MCF 10A (cell line): ENCODE data around the gene CBX2. TPM values are rescaled to one million over a fixed set of nuclear protein-coding genes. Genes with fewer than 3 reads are reported as not detected.

Source experiments
- BruUV-seq: library from RNA; stranded (reverse); fragments of 400-500 nt; replicated peaks from 2 replicates; lab custom pipeline; 2021; lab: Mats Ljungman, UMichigan
- CTCF ChIA-PET: fragments of 300-600 bp; sonication (Branson Sonifier 250); formaldehyde crosslinking; extraction: SDS; loops from one replicate; lab custom pipeline; 2021; ENCODE audit warnings: antibody characterized with exemption, inconsistent platforms; lab: Yijun Ruan, JAX
- POLR2A ChIA-PET: fragments of 300-600, 350-650 bp; sonication (Branson Sonifier 250); formaldehyde crosslinking; extraction: SDS; loops from one replicate; lab custom pipeline; 2020; ENCODE audit warnings: antibody characterized with exemption, inconsistent platforms; lab: Yijun Ruan, JAX
- DNase-seq: peaks from one replicate; pipeline ENCODE4 v3.0.0-alpha.2; 2018; ENCODE audit not compliant: unreplicated experiment
- H3K27ac Mint-ChIP-seq: one replicate; pipeline ENCODE4 v1.8.0; 2022; ENCODE audit warnings: mild to moderate bottlenecking, low read depth, mixed read lengths; ENCODE audit not compliant: unreplicated experiment
- H3K27me3 Mint-ChIP-seq: one replicate; pipeline ENCODE4 v1.8.0; 2022; ENCODE audit warnings: mixed read lengths; ENCODE audit not compliant: insufficient read depth, unreplicated experiment
- H3K36me3 Mint-ChIP-seq: one replicate; pipeline ENCODE4 v1.8.0; 2022; ENCODE audit warnings: mild to moderate bottlenecking, moderate library complexity, mixed read lengths; ENCODE audit not compliant: insufficient read depth, unreplicated experiment
- H3K4me1 Mint-ChIP-seq: one replicate; pipeline ENCODE4 v1.8.0; 2022; ENCODE audit warnings: mixed read lengths; ENCODE audit not compliant: insufficient read depth, unreplicated experiment
- H3K4me3 Mint-ChIP-seq: one replicate; pipeline ENCODE4 v1.8.0; 2022; ENCODE audit warnings: mild to moderate bottlenecking, moderate library complexity, mixed read lengths; ENCODE audit not compliant: unreplicated experiment
- H3K9me3 Mint-ChIP-seq: one replicate; pipeline ENCODE4 v1.8.0; 2022; ENCODE audit warnings: mixed read lengths; ENCODE audit not compliant: unreplicated experiment
- CTCF ChIP-seq: fragments of 200-600 bp; IDR thresholded peaks from one replicate; pipeline ENCODE4 v1.8.0; 2022; ENCODE audit warnings: antibody characterized with exemption, mild to moderate bottlenecking; ENCODE audit not compliant: unreplicated experiment
- intact Hi-C: fragments of 100-400 bp; cut with micrococcal nuclease; formaldehyde crosslinking; loops from 2 replicates; pipeline ENCODE4 v1.14.1; 2022
- total RNA-seq: library from RNA; stranded (reverse); gene quantifications from 2 replicates; pipeline ENCODE4 v1.2.3, GENCODE V29; 2022

CBX2 gene
- total RNA-seq, 1 experiment from 2014 or later: 3.9 TPM

GRCh38 chr17:79806446-79806760 lies 28.5 kb downstream of the CBX2 start:
- Mint-ChIP-seq H3K36me3 (no peaks in the 10 kb centered on the region), H3K9me3 (no peaks in the 10 kb centered on the region), H3K4me3 (no peak overlapping the region), H3K27ac (no peak overlapping the region), H3K4me1 (no peaks in the 10 kb centered on the region), H3K27me3 (peaks cover 47% of the 10 kb centered on the region)
- CTCF ChIA-PET: interaction anchor here (0.9 to 1.5 kb wide), 5 partner anchors 45 to 555 kb away, joined by 3 to 4 read pairs (median 3); no protein-coding TSS in a partner anchor
- DNase-seq: no peak
- intact Hi-C loops: loop anchor here (5.0 kb wide), 1 partner anchor 59 kb away; no protein-coding TSS in a partner anchor
- BruUV-seq: no TSS peak
- POLR2A ChIA-PET: interaction anchor here (3.0 kb wide), 1 partner anchor 9 kb away, joined by 12 read pairs; the partner anchor contains the start of gene CBX8
- no peak for TF ChIP-seq CTCF

- peaks cover 54% of the 10 kb centered on the region for H3K27me3 Mint-ChIP-seq
- BruUV-seq: no TSS peak
- CTCF ChIA-PET: interaction anchor here (0.5 to 5.8 kb wide), 17 partner anchors 28 to 734 kb away, joined by 3 to 63 read pairs (median 4); no protein-coding TSS in a partner anchor
- no peak overlapping the region for H3K4me3 Mint-ChIP-seq
- POLR2A ChIA-PET: interaction anchor here (0.7 to 4.8 kb wide), 3 partner anchors 10 to 32 kb away, joined by 3 to 36 read pairs (median 12); partner anchors contain the start of genes CBX4 and CBX8
- no peak for TF ChIP-seq CTCF
- no peaks in the 10 kb centered on the region for H3K9me3 Mint-ChIP-seq
- H3K27ac Mint-ChIP-seq: no peak overlapping the region
- no peak for DNase-seq
- H3K4me1 Mint-ChIP-seq: peaks cover 6% of the 10 kb centered on the region
- H3K36me3 Mint-ChIP-seq: no peaks in the 10 kb centered on the region
- intact Hi-C loops: loop anchor here (5.0 kb wide), 1 partner anchor 60 kb away; no protein-coding TSS in a partner anchor
Measured at GRCh38 chr17:79806863-79807720, 29.1 kb downstream of the CBX2 start.

GRCh38 chr17:79808763-79809529 lies 31.0 kb downstream of the CBX2 start:
- peak overlapping the region; percentile 10 for H3K4me3 Mint-ChIP-seq
- intact Hi-C loops: loop anchor here (1.0 to 5.0 kb wide), 3 partner anchors 62 to 179 kb away; no protein-coding TSS in a partner anchor
- POLR2A ChIA-PET: interaction anchor here (0.8 to 4.8 kb wide), 8 partner anchors 12 to 195 kb away, joined by 3 to 36 read pairs (median 6); partner anchors contain the start of gene CBX8
- no peak overlapping the region for H3K27ac Mint-ChIP-seq
- H3K4me1 Mint-ChIP-seq: peaks cover 8% of the 10 kb centered on the region
- DNase-seq: peak; percentile 81
- H3K9me3 Mint-ChIP-seq: no peaks in the 10 kb centered on the region
- peaks cover 4% of the 10 kb centered on the region for H3K36me3 Mint-ChIP-seq
- peak; percentile 50 for TF ChIP-seq CTCF
- peaks cover 59% of the 10 kb centered on the region for H3K27me3 Mint-ChIP-seq
- BruUV-seq: no TSS peak
- CTCF ChIA-PET: interaction anchor here (0.8 to 5.8 kb wide), 16 partner anchors 10 to 261 kb away, joined by 3 to 63 read pairs (median 4); no protein-coding TSS in a partner anchor
